HEK293 (cell line): ENCODE measurements around the gene MEF2C.
A peak's percentile ranks its signal among the peaks of the same experiment; 100 is the strongest.

Experiments
- CTCF ChIA-PET: fragments of 350-600 bp; formaldehyde crosslinking; extraction: SDS; loops from one replicate; lab custom pipeline; 2021; ENCODE audit warnings: antibody characterized with exemption; lab: Yijun Ruan, JAX
- POLR2A ChIA-PET: fragments of 300-600 bp; formaldehyde crosslinking; extraction: SDS; loops from one replicate; lab custom pipeline; 2020; ENCODE audit warnings: antibody characterized with exemption, inconsistent platforms; lab: Yijun Ruan, JAX
- H3K27ac ChIP-seq: fragments of 200-500 bp; sonication (Bioruptor generic); 2 replicates; pipeline ENCODE4 v1.5.1; 2014; ENCODE audit warnings: low read depth, low read length, control low read depth, inconsistent platforms; ENCODE audit errors: extremely low read depth
- H3K36me3 ChIP-seq, 2 experiments: fragments of 200-500 bp in 1 of 2; sonication (Bioruptor generic) in 1 of 2; 1 replicate in 1 of 2; 2 replicates in 1 of 2; pipeline ENCODE4 v1.5.1; 2014 to 2017; ENCODE audit warnings: inconsistent platforms in 2 of 2, low read length in 2 of 2; ENCODE audit not compliant: control insufficient read depth in 2 of 2, insufficient read depth in 1 of 2
- H3K4me1 ChIP-seq: fragments of 200-500 bp; sonication (Bioruptor generic); 2 replicates; pipeline ENCODE4 v1.5.1; 2014; ENCODE audit warnings: mild to moderate bottlenecking, low read length, inconsistent platforms; ENCODE audit not compliant: control insufficient read depth, insufficient read depth
- H3K4me3 ChIP-seq: 2 replicates; pipeline ENCODE4 v1.5.1; 2011; ENCODE audit warnings: low read depth, mild to moderate bottlenecking, control low read depth, low read length, moderate library complexity
- H3K9me3 ChIP-seq: fragments of 200-500 bp; sonication (Bioruptor generic); 2 replicates; pipeline ENCODE4 v1.5.1; 2014; ENCODE audit warnings: low read depth, low read length, inconsistent platforms; ENCODE audit not compliant: control insufficient read depth, insufficient read depth
- BCL11B ChIP-seq: fragments of 450-650 bp; formaldehyde crosslinking; IDR thresholded peaks from 2 replicates; pipeline ENCODE4 v1.5.1; 2016; ENCODE audit warnings: low read depth, missing biosample characterization, missing genetic modification characterization
- EGR2 ChIP-seq: fragments of 450-650 bp; formaldehyde crosslinking; IDR thresholded peaks from 2 replicates; pipeline ENCODE4 v1.5.1; 2016; ENCODE audit warnings: low read depth, missing biosample characterization, missing genetic modification characterization
- GFI1B ChIP-seq: fragments of 450-650 bp; formaldehyde crosslinking; IDR thresholded peaks from 2 replicates; pipeline ENCODE4 v1.5.1; 2016; ENCODE audit warnings: missing biosample characterization, missing genetic modification characterization
- GLI2 ChIP-seq: fragments of 450-650 bp; formaldehyde crosslinking; IDR thresholded peaks from 2 replicates; pipeline ENCODE4; 2017; ENCODE audit warnings: missing biosample characterization, missing genetic modification characterization, low read depth, borderline replicate concordance
- INSM2 ChIP-seq: fragments of 450-650 bp; formaldehyde crosslinking; IDR thresholded peaks from 2 replicates; pipeline ENCODE4 v1.5.1; 2016; ENCODE audit warnings: missing biosample characterization, missing genetic modification characterization
- PRDM10 ChIP-seq: fragments of 450-650 bp; formaldehyde crosslinking; IDR thresholded peaks from 2 replicates; pipeline ENCODE4 v1.5.1; 2016; ENCODE audit warnings: missing biosample characterization, missing genetic modification characterization
- RBAK ChIP-seq: fragments of 450-650 bp; formaldehyde crosslinking; IDR thresholded peaks from 2 replicates; pipeline ENCODE4 v1.5.1; 2016; ENCODE audit warnings: missing biosample characterization, missing genetic modification characterization
- ZNF138 ChIP-seq: fragments of 450-650 bp; formaldehyde crosslinking; IDR thresholded peaks from 2 replicates; pipeline ENCODE4 v1.5.1; 2016; ENCODE audit warnings: missing biosample characterization, missing genetic modification characterization, borderline replicate concordance
- ZNF221 ChIP-seq: fragments of 450-650 bp; formaldehyde crosslinking; IDR thresholded peaks from 2 replicates; pipeline ENCODE4 v1.5.1; 2017; ENCODE audit warnings: missing biosample characterization, missing genetic modification characterization, borderline replicate concordance
- ZNF23 ChIP-seq: fragments of 450-650 bp; formaldehyde crosslinking; IDR thresholded peaks from 2 replicates; pipeline ENCODE4 v1.5.1; 2016; ENCODE audit warnings: missing biosample characterization, missing genetic modification characterization, borderline replicate concordance
- ZNF280C ChIP-seq: fragments of 450-650 bp; formaldehyde crosslinking; IDR thresholded peaks from 2 replicates; pipeline ENCODE4 v1.5.1; 2016; ENCODE audit warnings: missing biosample characterization, missing genetic modification characterization
- ZNF311 ChIP-seq: fragments of 450-650 bp; formaldehyde crosslinking; IDR thresholded peaks from 2 replicates; pipeline ENCODE4 v1.5.1; 2017; ENCODE audit warnings: missing biosample characterization, missing genetic modification characterization, borderline replicate concordance
- ZNF354C ChIP-seq: fragments of 450-650 bp; formaldehyde crosslinking; IDR thresholded peaks from 2 replicates; pipeline ENCODE4 v1.5.1; 2016; ENCODE audit warnings: missing biosample characterization, missing genetic modification characterization, low read depth, borderline replicate concordance
- ZNF362 ChIP-seq: fragments of 450-650 bp; formaldehyde crosslinking; IDR thresholded peaks from 2 replicates; pipeline ENCODE4 v1.5.1; 2016; ENCODE audit warnings: missing biosample characterization, missing genetic modification characterization
- ZNF404 ChIP-seq: fragments of 450-650 bp; formaldehyde crosslinking; IDR thresholded peaks from 2 replicates; pipeline ENCODE4 v1.5.1; 2017; ENCODE audit warnings: missing biosample characterization, missing genetic modification characterization

The MEF2C gene

GRCh38 chr5:88877826-88878225, 5.2 kb downstream of the MEF2C start:
- CTCF ChIA-PET, result interaction anchor here (0.6 kb wide), 1 partner anchor 194 kb away, joined by 3 read pairs; no protein-coding TSS in a partner anchor
- POLR2A ChIA-PET, result no interaction called here

GRCh38 chr5:88876714-88877113, 6.3 kb downstream of the MEF2C start:
- Histone ChIP-seq H3K9me3 (no peaks in the 10 kb centered on the region), H3K27ac (no peak overlapping the region), H3K36me3 (no peaks in the 10 kb centered on the region), H3K4me3 (no peak overlapping the region), H3K4me1 (peaks cover 17% of the 10 kb centered on the region; the same call in 1 of the 2 replicates)
- POLR2A ChIA-PET, result no interaction called here
- TF ChIP-seq ZNF404 (tag by site-specific recombination), result no peak
- TF ChIP-seq ZNF311 (tag by site-specific recombination), result no peak
- TF ChIP-seq ZNF354C (tag by site-specific recombination), result no peak
- TF ChIP-seq EGR2 (tag by site-specific recombination), result no peak
- no peak for TF ChIP-seq ZNF23 (tag by site-specific recombination)
- no peak for TF ChIP-seq INSM2
- CTCF ChIA-PET, result no interaction called here

More at GRCh38 chr5:88877826-88878225, 5.2 kb downstream of the MEF2C start:
- H3K4me3 ChIP-seq, result no peak overlapping the region
- H3K9me3 ChIP-seq, result no peaks in the 10 kb centered on the region
- H3K4me1 ChIP-seq, result peaks cover 17% of the 10 kb centered on the region; the same call in 1 of the 2 replicates
- no peak overlapping the region for H3K27ac ChIP-seq
- TF ChIP-seq PRDM10 (tag by site-specific recombination) (peak; percentile 51; the same call in 1 of the 2 replicates), GLI2 (tag by site-specific recombination) (no peak)
- no peaks in the 10 kb centered on the region for H3K36me3 ChIP-seq

- Histone ChIP-seq H3K4me3 (no peak overlapping the region), H3K36me3 (no peaks in the 10 kb centered on the region), H3K27ac (0 out of 2 replicates have a peak overlapping the region, but pooled peaks have one; percentile 13), H3K4me1 (peaks cover 10% of the 10 kb centered on the region; the same call in 1 of the 2 replicates), H3K9me3 (no peaks in the 10 kb centered on the region)
- CTCF ChIA-PET, result interaction anchor here (0.6 to 1.3 kb wide), 4 partner anchors 146 to 1508 kb away, joined by 3 to 6 read pairs (median 4); no protein-coding TSS in a partner anchor
- POLR2A ChIA-PET, result no interaction called here
- no peak for TF ChIP-seq ZNF221 (tag by site-specific recombination)
- peak; percentile 81 for TF ChIP-seq ZNF362 (tag by site-specific recombination)
- TF ChIP-seq GFI1B (tag by site-specific recombination), result no peak
- TF ChIP-seq RBAK, result no peak
- peak; percentile 83 for TF ChIP-seq PRDM10 (tag by site-specific recombination)
- no peak for TF ChIP-seq ZNF280C
- no peak for TF ChIP-seq ZNF138 (tag by site-specific recombination)
- no peak for TF ChIP-seq BCL11B (tag by site-specific recombination)
Observed at GRCh38 chr5:88875341-88876234, 7.4 kb downstream of the MEF2C start.
